Stimulated activated CD4-positive, alpha-beta T cell treated with anti-CD3 and anti-CD28 coated beads, Interleukin-12 subunit alpha, Interleukin-12 subunit beta, amount 100 ng/mL, for 24 hours (primary cell): Measurements from ENCODE around the gene GCNT3.
A peak's percentile ranks its signal among the peaks of the same experiment; 100 is the strongest.
"Not testable (repeated sequence)": the region's sequence is repeated elsewhere in the genome, so short reads cannot be mapped to it uniquely, and the experiment has no call there.

Experiments
- DNase-seq, 2 experiments: peaks; one replicate each; pipeline ENCODE4 v3.0.0-alpha.2; 2020; ENCODE audit warnings: low read depth in 2 of 2

GCNT3 gene

GRCh38 chr15:59618406-59618805 is 6.8 kb downstream of the GCNT3 start:
- DNase-seq = no peak

GRCh38 chr15:59622289-59622688 is 10.7 kb downstream of the GCNT3 start:
- peak; percentile 7 to 40 for DNase-seq

- DNase-seq = no peak
These were observed 21.1 kb downstream of the GCNT3 start for GRCh38 chr15:59632714-59633113.

GRCh38 chr15:59636184-59636583 is 24.6 kb downstream of the GCNT3 start:
- DNase-seq = no peak

- DNase-seq = not testable (repeated sequence)
These were observed 25.9 kb downstream of the GCNT3 start for GRCh38 chr15:59637507-59637906.

GRCh38 chr15:59642351-59642750 is 30.8 kb downstream of the GCNT3 start:
- no peak for DNase-seq

GRCh38 chr15:59644756-59645155 is 33.2 kb downstream of the GCNT3 start:
- no peak for DNase-seq

- not testable (repeated sequence) for DNase-seq
These were observed 34.2 kb downstream of the GCNT3 start for GRCh38 chr15:59645812-59646211.

- no peak for DNase-seq
These were observed 34.7 kb downstream of the GCNT3 start for GRCh38 chr15:59646277-59646676.

- DNase-seq = no peak
These were observed 35.5 kb downstream of the GCNT3 start for GRCh38 chr15:59647085-59647484.

- DNase-seq = no peak
These were observed 38.0 kb downstream of the GCNT3 start for GRCh38 chr15:59649603-59650002.

GRCh38 chr15:59654046-59654445 is 42.5 kb downstream of the GCNT3 start:
- no peak for DNase-seq

- DNase-seq = peak; percentile 86 to 93
These were observed 45.5 kb downstream of the GCNT3 start, which contains the start of gene GTF2A2 for GRCh38 chr15:59656897-59657634. Gene GTF2A2, minus strand, starts transcription at chr15:59657515. Its CDS starts 5,238 bp downstream, at chr15:59652277.

GRCh38 chr15:59657635-59658125 is 46.1 kb downstream of the GCNT3 start:
- DNase-seq = peak; percentile 3 to 12

- no peak for DNase-seq
These were observed 47.8 kb downstream of the GCNT3 start for GRCh38 chr15:59659366-59659765.

- DNase-seq = no peak
These were observed 50.7 kb downstream of the GCNT3 start for GRCh38 chr15:59662260-59662659.

GRCh38 chr15:59668556-59668955 is 57.0 kb downstream of the GCNT3 start:
- no peak for DNase-seq
